ENCODE results near the gene MARVELD1.

GRCh38 chr10:97747573-97747972, 34.0 kb downstream of the MARVELD1 start:
- TF ChIP-seq, protein P1, sequence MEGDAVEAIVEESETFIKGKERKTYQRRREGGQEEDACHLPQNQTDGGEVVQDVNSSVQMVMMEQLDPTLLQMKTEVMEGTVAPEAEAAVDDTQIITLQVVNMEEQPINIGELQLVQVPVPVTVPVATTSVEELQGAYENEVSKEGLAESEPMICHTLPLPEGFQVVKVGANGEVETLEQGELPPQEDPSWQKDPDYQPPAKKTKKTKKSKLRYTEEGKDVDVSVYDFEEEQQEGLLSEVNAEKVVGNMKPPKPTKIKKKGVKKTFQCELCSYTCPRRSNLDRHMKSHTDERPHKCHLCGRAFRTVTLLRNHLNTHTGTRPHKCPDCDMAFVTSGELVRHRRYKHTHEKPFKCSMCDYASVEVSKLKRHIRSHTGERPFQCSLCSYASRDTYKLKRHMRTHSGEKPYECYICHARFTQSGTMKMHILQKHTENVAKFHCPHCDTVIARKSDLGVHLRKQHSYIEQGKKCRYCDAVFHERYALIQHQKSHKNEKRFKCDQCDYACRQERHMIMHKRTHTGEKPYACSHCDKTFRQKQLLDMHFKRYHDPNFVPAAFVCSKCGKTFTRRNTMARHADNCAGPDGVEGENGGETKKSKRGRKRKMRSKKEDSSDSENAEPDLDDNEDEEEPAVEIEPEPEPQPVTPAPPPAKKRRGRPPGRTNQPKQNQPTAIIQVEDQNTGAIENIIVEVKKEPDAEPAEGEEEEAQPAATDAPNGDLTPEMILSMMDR (IDR thresholded peaks at IDR 0.05), result no peak
- TF ChIP-seq POLR2A (IDR thresholded peaks at IDR 0.05), result no peak

Data from Peyer's patch (tissue), 4 donors.